A673 (cell line): Measurements from ENCODE around the gene ADGRD1.

ENCODE experiments used
- CTCF ChIP-seq: fragments of 300-800, 200-600 bp; sonication (generic); conservative IDR thresholded peaks from 2 replicates; pipeline ENCODE4 v1.5.1; 2017; ENCODE audit warnings: low read depth, mild to moderate bottlenecking, antibody characterized with exemption, low read length, moderate library complexity, mixed read lengths
- EZH2 ChIP-seq: fragments of 200-600 bp; sonication (generic); IDR thresholded peaks from 2 replicates; pipeline ENCODE4 v1.6.1; 2017; ENCODE audit warnings: borderline replicate concordance, low read depth, mild to moderate bottlenecking, mixed read lengths, antibody characterized with exemption, low read length; ENCODE audit not compliant: poor library complexity, severe bottlenecking

- TF ChIP-seq CTCF (no peak), EZH2 (no peak)
Measured at GRCh38 chr12:130911933-130912332, 41.8 kb upstream of the ADGRD1 start.
